ENCODE results near the gene NUDT14.

The NUDT14 gene

GRCh38 chr14:105156414-105157375 lies 24.4 kb downstream of the NUDT14 start:
- no peak overlapping the region for H3K9ac ChIP-seq (ENCODE audit: low read length)
- H3K18ac ChIP-seq (ENCODE audit: low read length): no peak overlapping the region
- H2AK5ac ChIP-seq (ENCODE audit: low read length): no peak overlapping the region
- no peak for DNase-seq
- no peaks in the 10 kb centered on the region for H3K79me1 ChIP-seq (ENCODE audit: low read length)
- no peak overlapping the region for H4K8ac ChIP-seq (ENCODE audit: low read depth, low read length)
- H3K4ac ChIP-seq (ENCODE audit: low read depth, low read length): no peak overlapping the region
- no peak overlapping the region for H3K56ac ChIP-seq (ENCODE audit: low read length)
- no peak overlapping the region for H2BK5ac ChIP-seq (ENCODE audit: low read length)
- H3K27me3 ChIP-seq (ENCODE audit: insufficient read depth, low read length, poor library complexity): no peaks in the 10 kb centered on the region
- no peak overlapping the region for H3K27ac ChIP-seq (ENCODE audit: low read depth, low read length)
- no peak overlapping the region for H3K4me2 ChIP-seq (ENCODE audit: low read length)
- H3K4me3 ChIP-seq (ENCODE audit: low read length): no peak overlapping the region
- no peak overlapping the region for H2BK120ac ChIP-seq (ENCODE audit: low read depth, low read length)
- no peak overlapping the region for H4K5ac ChIP-seq (ENCODE audit: low read length)
- no CpG with 5 or more reads among the region's 31 CpGs for WGBS (ENCODE audit: extremely low coverage, insufficient coverage, low lambda C conversion rate)
- H2BK15ac ChIP-seq (replicated peaks; ENCODE audit: low read depth): no peak overlapping the region
- no peaks in the 10 kb centered on the region for H3K79me2 ChIP-seq (ENCODE audit: control insufficient read depth, insufficient read depth, low read length)
- H3K4me1 ChIP-seq (ENCODE audit: control insufficient read depth, low read depth, low read length): no peaks in the 10 kb centered on the region
- H3K23ac ChIP-seq (ENCODE audit: low read length): no peak overlapping the region
- no peaks in the 10 kb centered on the region for H3K36me3 ChIP-seq (ENCODE audit: control insufficient read depth, insufficient read depth, low read length)

- no peak overlapping the region for H3K9ac ChIP-seq (ENCODE audit: low read length)
- no CpG with 5 or more reads among the region's 48 CpGs for WGBS (ENCODE audit: extremely low coverage, insufficient coverage, low lambda C conversion rate)
- H3K56ac ChIP-seq (ENCODE audit: low read length): no peak overlapping the region
- no peaks in the 10 kb centered on the region for H3K36me3 ChIP-seq (ENCODE audit: control insufficient read depth, insufficient read depth, low read length)
- no peak overlapping the region for H3K18ac ChIP-seq (ENCODE audit: low read length)
- no peaks in the 10 kb centered on the region for H3K79me2 ChIP-seq (ENCODE audit: control insufficient read depth, insufficient read depth, low read length)
- no peak overlapping the region for H4K5ac ChIP-seq (ENCODE audit: low read length)
- H2AK5ac ChIP-seq (ENCODE audit: low read length): no peak overlapping the region
- H4K8ac ChIP-seq (ENCODE audit: low read depth, low read length): no peak overlapping the region
- no peak overlapping the region for H2BK15ac ChIP-seq (replicated peaks; ENCODE audit: low read depth)
- no peak overlapping the region for H3K4me2 ChIP-seq (ENCODE audit: low read length)
- no peak for DNase-seq
- H2BK5ac ChIP-seq (ENCODE audit: low read length): no peak overlapping the region
- no peaks in the 10 kb centered on the region for H3K79me1 ChIP-seq (ENCODE audit: low read length)
- no peaks in the 10 kb centered on the region for H3K27me3 ChIP-seq (ENCODE audit: insufficient read depth, low read length, poor library complexity)
- H3K4me3 ChIP-seq (ENCODE audit: low read length): no peak overlapping the region
- no peak overlapping the region for H3K4ac ChIP-seq (ENCODE audit: low read depth, low read length)
- H2BK120ac ChIP-seq (ENCODE audit: low read depth, low read length): no peak overlapping the region
- H3K23ac ChIP-seq (ENCODE audit: low read length): no peak overlapping the region
- no peaks in the 10 kb centered on the region for H3K4me1 ChIP-seq (ENCODE audit: control insufficient read depth, low read depth, low read length)
- no peak overlapping the region for H3K27ac ChIP-seq (ENCODE audit: low read depth, low read length)
These were observed 25.3 kb downstream of the NUDT14 start for GRCh38 chr14:105155681-105156413.

DNA sequence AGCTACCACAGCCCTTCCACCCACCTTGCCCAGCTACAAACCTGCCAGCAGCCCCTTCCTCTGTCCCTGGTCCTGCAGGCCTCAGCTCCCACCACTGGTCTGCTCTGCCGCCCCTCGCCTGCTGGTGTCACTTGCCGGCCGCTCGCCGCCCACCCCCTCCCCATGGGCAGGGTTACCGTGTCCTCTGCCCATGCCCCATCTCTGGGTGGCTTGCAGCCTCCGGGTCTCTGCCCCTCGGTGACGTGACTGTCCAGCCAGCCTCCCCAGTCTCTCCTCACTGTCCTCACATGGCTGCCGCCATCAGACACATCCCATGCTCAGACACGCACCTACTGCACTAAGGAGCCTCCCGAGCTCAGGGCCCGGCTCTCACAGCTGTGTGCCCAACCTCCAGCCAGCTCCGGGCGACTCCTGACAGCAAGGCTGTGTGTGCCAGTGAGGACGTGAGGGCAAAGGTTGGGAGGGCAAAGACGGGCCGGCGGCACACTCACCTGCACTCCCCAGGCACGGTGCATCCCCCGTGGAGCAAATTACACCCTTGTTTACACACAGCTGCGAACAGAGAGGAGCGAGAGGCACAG lies 26.0 kb downstream of the NUDT14 start:
- Histone ChIP-seq H2BK5ac (ENCODE audit: low read length) (no peak overlapping the region), H3K36me3 (ENCODE audit: control insufficient read depth, insufficient read depth, low read length) (no peaks in the 10 kb centered on the region), H3K27ac (ENCODE audit: low read depth, low read length) (no peak overlapping the region), H2BK15ac (replicated peaks; ENCODE audit: low read depth) (no peak overlapping the region), H3K4ac (ENCODE audit: low read depth, low read length) (no peak overlapping the region), H4K8ac (ENCODE audit: low read depth, low read length) (no peak overlapping the region), H3K9ac (ENCODE audit: low read length) (no peak overlapping the region), H2BK120ac (ENCODE audit: low read depth, low read length) (no peak overlapping the region), H2AK5ac (ENCODE audit: low read length) (no peak overlapping the region), H3K4me1 (ENCODE audit: control insufficient read depth, low read depth, low read length) (no peaks in the 10 kb centered on the region), H3K27me3 (ENCODE audit: insufficient read depth, low read length, poor library complexity) (no peaks in the 10 kb centered on the region), H3K4me3 (ENCODE audit: low read length) (no peak overlapping the region), H3K79me1 (ENCODE audit: low read length) (no peaks in the 10 kb centered on the region), H3K79me2 (ENCODE audit: control insufficient read depth, insufficient read depth, low read length) (no peaks in the 10 kb centered on the region), H3K18ac (ENCODE audit: low read length) (no peak overlapping the region), H3K4me2 (ENCODE audit: low read length) (no peak overlapping the region), H3K56ac (ENCODE audit: low read length) (no peak overlapping the region), H4K5ac (ENCODE audit: low read length) (no peak overlapping the region), H3K23ac (ENCODE audit: low read length) (no peak overlapping the region)
- no peak for DNase-seq
- whole genome bisulfite sequencing (ENCODE audit: extremely low coverage, insufficient coverage, low lambda C conversion rate): no CpG with 5 or more reads among the region's 24 CpGs

DNA sequence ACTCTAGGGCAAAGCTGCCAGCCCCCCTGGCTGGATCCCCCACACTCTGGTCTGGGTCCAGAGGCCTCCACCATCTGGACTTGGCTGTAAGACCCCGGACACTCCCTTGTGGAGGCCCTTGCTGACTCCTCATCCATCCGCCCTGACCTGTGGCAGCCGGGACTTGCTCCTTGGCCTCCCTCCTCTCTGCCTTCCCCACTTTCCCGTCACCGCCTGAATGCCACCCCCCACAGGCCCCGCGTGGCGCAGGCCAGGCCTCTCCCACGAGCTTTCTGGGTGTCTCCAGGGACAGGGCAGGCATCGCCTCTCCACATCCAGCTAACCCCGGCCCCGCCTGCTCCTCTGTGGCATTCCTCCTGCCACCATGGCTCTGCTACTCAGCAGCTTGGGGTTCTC lies 26.6 kb downstream of the NUDT14 start:
- Histone ChIP-seq H3K18ac (ENCODE audit: low read length) (no peak overlapping the region), H3K4me1 (ENCODE audit: control insufficient read depth, low read depth, low read length) (no peaks in the 10 kb centered on the region), H2AK5ac (ENCODE audit: low read length) (no peak overlapping the region), H3K23ac (ENCODE audit: low read length) (no peak overlapping the region), H4K8ac (ENCODE audit: low read depth, low read length) (no peak overlapping the region), H3K79me1 (ENCODE audit: low read length) (no peaks in the 10 kb centered on the region), H3K79me2 (ENCODE audit: control insufficient read depth, insufficient read depth, low read length) (no peaks in the 10 kb centered on the region), H3K4ac (ENCODE audit: low read depth, low read length) (no peak overlapping the region), H3K27ac (ENCODE audit: low read depth, low read length) (no peak overlapping the region), H3K56ac (ENCODE audit: low read length) (no peak overlapping the region), H3K9ac (ENCODE audit: low read length) (no peak overlapping the region), H4K5ac (ENCODE audit: low read length) (no peak overlapping the region), H3K36me3 (ENCODE audit: control insufficient read depth, insufficient read depth, low read length) (no peaks in the 10 kb centered on the region), H2BK5ac (ENCODE audit: low read length) (no peak overlapping the region), H3K27me3 (ENCODE audit: insufficient read depth, low read length, poor library complexity) (no peaks in the 10 kb centered on the region), H2BK15ac (replicated peaks; ENCODE audit: low read depth) (no peak overlapping the region), H2BK120ac (ENCODE audit: low read depth, low read length) (no peak overlapping the region), H3K4me2 (ENCODE audit: low read length) (no peak overlapping the region), H3K4me3 (ENCODE audit: low read length) (no peak overlapping the region)
- no CpG with 5 or more reads among the region's 12 CpGs for WGBS (ENCODE audit: extremely low coverage, insufficient coverage, low lambda C conversion rate)
- DNase-seq: no peak

DNA sequence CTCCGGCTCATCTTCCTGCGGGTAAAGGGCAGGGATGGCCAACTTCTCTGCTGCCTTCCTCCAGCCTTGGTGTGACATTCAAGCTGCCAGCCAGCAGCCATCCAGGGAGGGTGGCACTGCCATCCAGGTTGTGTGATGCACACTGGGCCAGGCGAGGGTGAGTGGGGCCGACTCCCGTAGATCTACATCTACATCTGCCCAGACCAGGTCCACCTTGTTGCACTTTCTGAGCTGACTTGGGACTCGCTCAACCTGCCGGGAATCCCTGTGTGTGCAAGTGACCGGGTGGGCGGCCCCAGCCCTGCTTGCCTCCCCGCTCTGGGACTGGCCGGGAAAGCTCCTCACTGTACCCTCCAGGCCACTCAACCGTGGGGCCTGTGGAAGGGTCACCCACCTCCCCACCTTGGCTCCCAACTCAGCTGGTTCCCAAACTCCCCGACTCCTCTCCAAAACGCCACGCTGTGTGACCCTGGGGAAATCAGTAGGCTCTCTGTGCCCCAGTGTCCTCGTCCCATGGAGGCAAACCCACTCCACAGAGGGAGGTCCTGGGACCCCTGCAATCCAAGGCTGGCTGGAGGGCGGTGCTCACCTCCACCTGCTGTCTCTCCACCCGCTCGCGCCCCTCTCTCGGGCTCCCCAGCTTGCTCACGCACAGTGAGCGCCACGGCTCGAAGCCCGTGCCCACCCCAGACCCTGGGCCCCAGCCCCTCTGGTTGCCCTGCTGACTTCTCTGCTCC lies 27.2 kb downstream of the NUDT14 start:
- no peak overlapping the region for H3K18ac ChIP-seq (ENCODE audit: low read length)
- no CpG with 5 or more reads among the region's 26 CpGs for WGBS (ENCODE audit: extremely low coverage, insufficient coverage, low lambda C conversion rate)
- H2AK5ac ChIP-seq (ENCODE audit: low read length): no peak overlapping the region
- no peak overlapping the region for H3K4ac ChIP-seq (ENCODE audit: low read depth, low read length)
- no peak overlapping the region for H3K56ac ChIP-seq (ENCODE audit: low read length)
- H2BK15ac ChIP-seq (replicated peaks; ENCODE audit: low read depth): no peak overlapping the region
- H2BK120ac ChIP-seq (ENCODE audit: low read depth, low read length): no peak overlapping the region
- H3K27me3 ChIP-seq (ENCODE audit: insufficient read depth, low read length, poor library complexity): no peaks in the 10 kb centered on the region
- DNase-seq: no peak
- H3K79me1 ChIP-seq (ENCODE audit: low read length): no peaks in the 10 kb centered on the region
- no peak overlapping the region for H3K23ac ChIP-seq (ENCODE audit: low read length)
- no peak overlapping the region for H3K4me2 ChIP-seq (ENCODE audit: low read length)
- H4K5ac ChIP-seq (ENCODE audit: low read length): no peak overlapping the region
- no peak overlapping the region for H3K27ac ChIP-seq (ENCODE audit: low read depth, low read length)
- H3K4me1 ChIP-seq (ENCODE audit: control insufficient read depth, low read depth, low read length): no peaks in the 10 kb centered on the region
- H3K9ac ChIP-seq (ENCODE audit: low read length): no peak overlapping the region
- H3K36me3 ChIP-seq (ENCODE audit: control insufficient read depth, insufficient read depth, low read length): no peaks in the 10 kb centered on the region
- H3K79me2 ChIP-seq (ENCODE audit: control insufficient read depth, insufficient read depth, low read length): no peaks in the 10 kb centered on the region
- no peak overlapping the region for H3K4me3 ChIP-seq (ENCODE audit: low read length)
- H2BK5ac ChIP-seq (ENCODE audit: low read length): no peak overlapping the region
- H4K8ac ChIP-seq (ENCODE audit: low read depth, low read length): no peak overlapping the region
